HepG2 (cell line): ENCODE measurements around the gene CERS1. TPM values are rescaled to one million over a fixed set of nuclear protein-coding genes. Genes with fewer than 3 reads are reported as not detected.
A peak's percentile ranks its signal among the peaks of the same experiment; 100 is the strongest.

Source experiments
- ATF7-NPFF ChIP-seq: sonication (generic); formaldehyde crosslinking; IDR thresholded peaks from 2 replicates; pipeline ENCODE4 v1.8.1; 2023; ENCODE audit warnings: mild to moderate bottlenecking, low read depth, missing genetic modification reagents, moderate library complexity
- CREB1 ChIP-seq, 2 experiments: fragments of 450-650 bp in 1 of 2; IDR thresholded peaks; 2 replicates each; pipeline ENCODE4 v1.6.1; 2016 to 2017; ENCODE audit warnings: control low read depth in 1 of 2, mild to moderate bottlenecking in 1 of 2, missing compliant biosample characterization in 1 of 2, missing genetic modification characterization in 1 of 2
- GABPB1 ChIP-seq: IDR thresholded peaks from 2 replicates; pipeline ENCODE4 v1.6.1; 2016; ENCODE audit warnings: mild to moderate bottlenecking, missing genetic modification reagents, moderate library complexity, missing compliant biosample characterization
- MTA3 ChIP-seq: sonication (generic); formaldehyde crosslinking; IDR thresholded peaks from 2 replicates; pipeline ENCODE4 v1.4.0; 2020; ENCODE audit warnings: missing genetic modification reagents
- TARDBP ChIP-seq: sonication (generic); formaldehyde crosslinking; IDR thresholded peaks from 2 replicates; pipeline ENCODE4 v1.8.0; 2022; ENCODE audit warnings: mild to moderate bottlenecking, missing genetic modification reagents
- ZMAT3 ChIP-seq: sonication (generic); formaldehyde crosslinking; conservative IDR thresholded peaks from 2 replicates; pipeline ENCODE4 v1.7.0; 2021; ENCODE audit warnings: missing genetic modification reagents
- ZNF121 ChIP-seq: sonication (generic); formaldehyde crosslinking; IDR thresholded peaks from 2 replicates; pipeline ENCODE4 v1.5.0; 2020; ENCODE audit warnings: mild to moderate bottlenecking, missing genetic modification reagents
- ZNF274 ChIP-seq: sonication (generic); formaldehyde crosslinking; IDR thresholded peaks from 2 replicates; pipeline ENCODE4 v1.5.1; 2020; ENCODE audit warnings: mild to moderate bottlenecking, missing genetic modification reagents
- ZNF788 ChIP-seq: sonication (generic); formaldehyde crosslinking; IDR thresholded peaks from 2 replicates; pipeline ENCODE4 v1.5.0; 2020; ENCODE audit warnings: mild to moderate bottlenecking, missing genetic modification reagents, borderline replicate concordance
- polyA plus RNA-seq, 8 experiments: library from polyadenylated mRNA; depleted of rRNA in 3 of 8; stranded (reverse) in 7 of 8; unstranded in 1 of 8; fragments of >200 nt; fragmentation: Illumina TruSeq in 4 of 8; extraction: Trizol in 4 of 8; gene quantifications; 2 replicates each; pipeline versions ENCODE4 v1.2.1 to v1.2.3, GENCODE V29; 2011 to 2016; ENCODE audit warnings: low read depth in 4 of 8, missing spikeins in 1 of 8, mixed read lengths in 1 of 8; ENCODE audit not compliant: insufficient read depth in 1 of 8
- total RNA-seq, 5 experiments: library from RNA; depleted of rRNA; stranded (reverse); fragments of >200 nt; fragmentation: Illumina TruSeq; extraction: Trizol; gene quantifications; 2 replicates each; pipeline ENCODE4 v1.2.3, GENCODE V29; 2016; ENCODE audit warnings: low read depth in 1 of 5
- TF ChIP-seq, protein P1 (sequence below): IDR thresholded peaks from 2 replicates; pipeline ENCODE4 v1.6.1; 2016; ENCODE audit warnings: missing biosample characterization, missing genetic modification reagents, low read depth
- TF ChIP-seq, protein P2 (sequence below): sonication (generic); formaldehyde crosslinking; IDR thresholded peaks from 2 replicates; pipeline ENCODE4 v1.4.0; 2020; ENCODE audit warnings: missing genetic modification reagents, mild to moderate bottlenecking, borderline replicate concordance
- TF ChIP-seq, protein P3 (sequence below): sonication (generic); formaldehyde crosslinking; conservative IDR thresholded peaks from 2 replicates; pipeline ENCODE4 v1.4.0; 2020; ENCODE audit warnings: missing genetic modification reagents
- TF ChIP-seq, protein P4 (sequence below): sonication (generic); formaldehyde crosslinking; IDR thresholded peaks from 2 replicates; pipeline ENCODE4 v1.5.0; 2020; ENCODE audit warnings: missing genetic modification reagents, mild to moderate bottlenecking, borderline replicate concordance
- TF ChIP-seq, protein P5 (sequence below): sonication (generic); formaldehyde crosslinking; IDR thresholded peaks from 2 replicates; pipeline ENCODE4 v1.9.0; 2021; ENCODE audit warnings: mild to moderate bottlenecking, missing genetic modification reagents

CERS1 gene
- total and polyA plus RNA-seq, 2 of the 13 experiments (the other 11 are each of a cell fraction or from before 2014, with no cell fraction given), result 4.6 to 9.8 TPM

DNA sequence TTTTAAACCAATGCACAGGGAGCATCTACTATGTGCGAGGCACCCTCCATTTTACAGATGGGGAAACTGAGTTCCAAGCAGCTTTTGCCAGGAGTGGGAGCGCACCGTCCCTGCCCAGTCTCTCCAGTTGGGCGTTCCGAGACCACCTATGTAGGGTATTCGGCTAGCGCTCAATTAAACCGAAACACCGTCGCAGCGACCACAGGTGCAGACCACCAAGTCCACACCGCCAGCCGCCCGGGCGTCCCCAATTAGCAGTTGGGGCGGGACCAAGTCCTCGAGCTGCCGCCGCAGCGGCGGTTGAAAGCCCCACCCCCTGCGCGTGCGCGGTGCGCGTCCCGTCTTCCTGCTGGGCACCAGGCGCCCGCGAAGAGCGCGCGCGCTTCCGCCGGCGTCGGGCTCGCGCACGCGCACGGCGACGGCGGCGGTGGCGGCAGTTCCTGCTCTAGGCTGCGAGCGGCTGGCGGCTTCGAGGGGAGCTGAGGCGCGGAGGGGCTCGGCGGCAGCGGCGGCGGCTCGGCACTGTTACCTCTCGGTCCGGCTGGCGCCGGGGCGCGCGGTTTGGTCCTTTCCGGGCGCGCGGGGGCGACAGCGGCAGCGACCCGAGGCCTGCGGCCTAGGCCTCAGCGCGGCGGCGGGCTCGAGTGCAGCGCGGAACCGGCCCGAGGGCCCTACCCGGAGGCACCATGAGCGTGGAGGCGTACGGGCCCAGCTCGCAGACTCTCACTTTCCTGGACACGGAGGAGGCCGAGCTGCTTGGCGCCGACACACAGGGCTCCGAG lies 64.2 kb downstream of the CERS1 start, which contains the start of gene UPF1 (continued):
- TF ChIP-seq, protein P1, sequence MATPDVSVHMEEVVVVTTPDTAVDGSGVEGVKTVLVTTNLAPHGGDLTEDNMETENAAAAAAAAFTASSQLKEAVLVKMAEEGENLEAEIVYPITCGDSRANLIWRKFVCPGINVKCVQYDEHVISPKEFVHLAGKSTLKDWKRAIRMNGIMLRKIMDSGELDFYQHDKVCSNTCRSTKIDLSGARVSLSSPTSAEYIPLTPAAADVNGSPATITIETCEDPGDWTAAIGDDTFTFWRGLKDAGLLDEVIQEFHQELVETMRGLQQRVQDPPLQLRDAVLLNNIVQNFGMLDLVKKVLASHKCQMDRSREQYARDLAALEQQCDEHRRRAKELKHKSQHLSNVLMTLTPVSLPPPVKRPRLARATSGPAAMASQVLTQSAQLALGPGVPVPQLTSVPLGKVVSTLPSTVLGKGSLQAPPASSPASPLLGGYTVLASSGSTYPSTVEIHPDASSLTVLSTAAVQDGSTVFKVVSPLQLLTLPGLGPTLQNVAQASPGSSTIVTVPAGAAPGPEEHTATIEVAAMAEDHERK (CRISPR knock-in tag), result peak; percentile 74
- TF ChIP-seq ZNF121 (CRISPR knock-in tag), result 0 out of 2 replicates have a peak, but pooled peaks have one; percentile 16
- peak; percentile 59; the same call in 1 of the 2 replicates for TF ChIP-seq ATF7-NPFF (CRISPR knock-in tag)
- TF ChIP-seq, protein P2, sequence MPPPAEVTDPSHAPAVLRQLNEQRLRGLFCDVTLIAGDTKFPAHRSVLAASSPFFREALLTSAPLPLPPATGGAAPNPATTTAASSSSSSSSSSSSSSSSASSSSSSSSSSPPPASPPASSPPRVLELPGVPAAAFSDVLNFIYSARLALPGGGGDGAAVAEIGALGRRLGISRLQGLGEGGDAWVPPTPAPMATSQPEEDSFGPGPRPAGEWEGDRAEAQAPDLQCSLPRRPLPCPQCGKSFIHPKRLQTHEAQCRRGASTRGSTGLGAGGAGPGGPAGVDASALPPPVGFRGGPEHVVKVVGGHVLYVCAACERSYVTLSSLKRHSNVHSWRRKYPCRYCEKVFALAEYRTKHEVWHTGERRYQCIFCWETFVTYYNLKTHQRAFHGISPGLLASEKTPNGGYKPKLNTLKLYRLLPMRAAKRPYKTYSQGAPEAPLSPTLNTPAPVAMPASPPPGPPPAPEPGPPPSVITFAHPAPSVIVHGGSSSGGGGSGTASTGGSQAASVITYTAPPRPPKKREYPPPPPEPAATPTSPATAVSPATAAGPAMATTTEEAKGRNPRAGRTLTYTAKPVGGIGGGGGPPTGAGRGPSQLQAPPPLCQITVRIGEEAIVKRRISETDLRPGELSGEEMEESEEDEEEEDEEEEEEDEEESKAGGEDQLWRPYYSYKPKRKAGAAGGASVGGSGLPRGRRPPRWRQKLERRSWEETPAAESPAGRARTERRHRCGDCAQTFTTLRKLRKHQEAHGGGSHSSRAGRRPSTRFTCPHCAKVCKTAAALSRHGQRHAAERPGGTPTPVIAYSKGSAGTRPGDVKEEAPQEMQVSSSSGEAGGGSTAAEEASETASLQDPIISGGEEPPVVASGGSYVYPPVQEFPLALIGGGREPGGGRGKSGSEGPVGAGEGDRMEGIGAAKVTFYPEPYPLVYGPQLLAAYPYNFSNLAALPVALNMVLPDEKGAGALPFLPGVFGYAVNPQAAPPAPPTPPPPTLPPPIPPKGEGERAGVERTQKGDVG, result no peak
- peak; percentile 47 for TF ChIP-seq GABPB1 (CRISPR knock-in tag)
- TF ChIP-seq ZNF274 (CRISPR knock-in tag), result peak; percentile 6; the same call in 1 of the 2 replicates
- no peak for TF ChIP-seq CREB1 (IDR thresholded peaks at IDR 0.05)
- TF ChIP-seq CREB1 (CRISPR knock-in tag; IDR thresholded peaks at IDR 0.05), result no peak
- TF ChIP-seq, protein P3, sequence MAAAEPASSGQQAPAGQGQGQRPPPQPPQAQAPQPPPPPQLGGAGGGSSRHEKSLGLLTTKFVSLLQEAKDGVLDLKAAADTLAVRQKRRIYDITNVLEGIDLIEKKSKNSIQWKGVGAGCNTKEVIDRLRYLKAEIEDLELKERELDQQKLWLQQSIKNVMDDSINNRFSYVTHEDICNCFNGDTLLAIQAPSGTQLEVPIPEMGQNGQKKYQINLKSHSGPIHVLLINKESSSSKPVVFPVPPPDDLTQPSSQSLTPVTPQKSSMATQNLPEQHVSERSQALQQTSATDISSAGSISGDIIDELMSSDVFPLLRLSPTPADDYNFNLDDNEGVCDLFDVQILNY (CRISPR knock-in tag), result peak; percentile 64; the same call in 1 of the 2 replicates
- peak; percentile 43; the same call in 1 of the 2 replicates for TF ChIP-seq ZMAT3 (CRISPR knock-in tag)
- peak; percentile 83; the same call in 1 of the 2 replicates for TF ChIP-seq ZNF788 (CRISPR knock-in tag)
- TF ChIP-seq MTA3 (CRISPR knock-in tag), result no peak
- TF ChIP-seq, protein P4, sequence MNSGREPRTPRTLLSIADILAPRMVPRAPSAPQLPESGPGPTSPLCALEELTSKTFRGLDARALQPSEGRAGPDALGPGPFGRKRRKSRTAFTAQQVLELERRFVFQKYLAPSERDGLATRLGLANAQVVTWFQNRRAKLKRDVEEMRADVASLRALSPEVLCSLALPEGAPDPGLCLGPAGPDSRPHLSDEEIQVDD (CRISPR knock-in tag), result peak; percentile 44; the same call in 1 of the 2 replicates
- TF ChIP-seq TARDBP, result no peak
- TF ChIP-seq, protein P5, sequence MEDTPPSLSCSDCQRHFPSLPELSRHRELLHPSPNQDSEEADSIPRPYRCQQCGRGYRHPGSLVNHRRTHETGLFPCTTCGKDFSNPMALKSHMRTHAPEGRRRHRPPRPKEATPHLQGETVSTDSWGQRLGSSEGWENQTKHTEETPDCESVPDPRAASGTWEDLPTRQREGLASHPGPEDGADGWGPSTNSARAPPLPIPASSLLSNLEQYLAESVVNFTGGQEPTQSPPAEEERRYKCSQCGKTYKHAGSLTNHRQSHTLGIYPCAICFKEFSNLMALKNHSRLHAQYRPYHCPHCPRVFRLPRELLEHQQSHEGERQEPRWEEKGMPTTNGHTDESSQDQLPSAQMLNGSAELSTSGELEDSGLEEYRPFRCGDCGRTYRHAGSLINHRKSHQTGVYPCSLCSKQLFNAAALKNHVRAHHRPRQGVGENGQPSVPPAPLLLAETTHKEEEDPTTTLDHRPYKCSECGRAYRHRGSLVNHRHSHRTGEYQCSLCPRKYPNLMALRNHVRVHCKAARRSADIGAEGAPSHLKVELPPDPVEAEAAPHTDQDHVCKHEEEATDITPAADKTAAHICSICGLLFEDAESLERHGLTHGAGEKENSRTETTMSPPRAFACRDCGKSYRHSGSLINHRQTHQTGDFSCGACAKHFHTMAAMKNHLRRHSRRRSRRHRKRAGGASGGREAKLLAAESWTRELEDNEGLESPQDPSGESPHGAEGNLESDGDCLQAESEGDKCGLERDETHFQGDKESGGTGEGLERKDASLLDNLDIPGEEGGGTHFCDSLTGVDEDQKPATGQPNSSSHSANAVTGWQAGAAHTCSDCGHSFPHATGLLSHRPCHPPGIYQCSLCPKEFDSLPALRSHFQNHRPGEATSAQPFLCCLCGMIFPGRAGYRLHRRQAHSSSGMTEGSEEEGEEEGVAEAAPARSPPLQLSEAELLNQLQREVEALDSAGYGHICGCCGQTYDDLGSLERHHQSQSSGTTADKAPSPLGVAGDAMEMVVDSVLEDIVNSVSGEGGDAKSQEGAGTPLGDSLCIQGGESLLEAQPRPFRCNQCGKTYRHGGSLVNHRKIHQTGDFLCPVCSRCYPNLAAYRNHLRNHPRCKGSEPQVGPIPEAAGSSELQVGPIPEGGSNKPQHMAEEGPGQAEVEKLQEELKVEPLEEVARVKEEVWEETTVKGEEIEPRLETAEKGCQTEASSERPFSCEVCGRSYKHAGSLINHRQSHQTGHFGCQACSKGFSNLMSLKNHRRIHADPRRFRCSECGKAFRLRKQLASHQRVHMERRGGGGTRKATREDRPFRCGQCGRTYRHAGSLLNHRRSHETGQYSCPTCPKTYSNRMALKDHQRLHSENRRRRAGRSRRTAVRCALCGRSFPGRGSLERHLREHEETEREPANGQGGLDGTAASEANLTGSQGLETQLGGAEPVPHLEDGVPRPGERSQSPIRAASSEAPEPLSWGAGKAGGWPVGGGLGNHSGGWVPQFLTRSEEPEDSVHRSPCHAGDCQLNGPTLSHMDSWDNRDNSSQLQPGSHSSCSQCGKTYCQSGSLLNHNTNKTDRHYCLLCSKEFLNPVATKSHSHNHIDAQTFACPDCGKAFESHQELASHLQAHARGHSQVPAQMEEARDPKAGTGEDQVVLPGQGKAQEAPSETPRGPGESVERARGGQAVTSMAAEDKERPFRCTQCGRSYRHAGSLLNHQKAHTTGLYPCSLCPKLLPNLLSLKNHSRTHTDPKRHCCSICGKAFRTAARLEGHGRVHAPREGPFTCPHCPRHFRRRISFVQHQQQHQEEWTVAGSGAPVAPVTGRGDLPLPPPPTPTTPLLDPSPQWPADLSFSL, result no peak
